Activated CD8-positive, alpha-beta T cell treated with anti-CD3 and anti-CD28 coated beads for 36 hours (primary cell): ENCODE measurements around the gene PHKB. TPM values are rescaled to one million over a fixed set of nuclear protein-coding genes. Genes with fewer than 3 reads are reported as not detected.

ENCODE experiments used
- ATAC-seq: fragments of 200-7000 bp; cut with Tn5 transposase; one replicate; pipeline ENCODE4 v1.10.0; 2021; ENCODE audit warnings: mild to moderate bottlenecking, moderate library complexity
- CTCF ChIA-PET: fragments of 350-600 bp; sonication (Branson Sonifier 250); formaldehyde crosslinking; loops from one replicate; lab custom pipeline; 2021; ENCODE audit warnings: antibody characterized with exemption; lab: Charles Lee
- POLR2A ChIA-PET: fragments of 350-600 bp; sonication (Branson Sonifier 250); formaldehyde crosslinking; loops from one replicate; lab custom pipeline; 2021; ENCODE audit warnings: antibody characterized with exemption; lab: Charles Lee
- DNase-seq: peaks from one replicate; pipeline ENCODE4 v3.0.0-alpha.2; 2020
- H3K27ac Mint-ChIP-seq: one replicate; pipeline ENCODE4 v1.8.0; 2021; ENCODE audit warnings: mild to moderate bottlenecking, mixed read lengths
- H3K27me3 Mint-ChIP-seq: one replicate; pipeline ENCODE4 v1.8.0; 2021; ENCODE audit warnings: mixed read lengths
- H3K36me3 Mint-ChIP-seq: one replicate; pipeline ENCODE4 v1.8.0; 2021; ENCODE audit warnings: low read depth, mixed read lengths
- H3K4me1 Mint-ChIP-seq: one replicate; pipeline ENCODE4 v1.8.0; 2021; ENCODE audit warnings: low read depth, mixed read lengths
- H3K4me3 Mint-ChIP-seq: one replicate; pipeline ENCODE4 v1.8.0; 2021; ENCODE audit warnings: mild to moderate bottlenecking, moderate library complexity, mixed read lengths
- H3K9me3 Mint-ChIP-seq: one replicate; pipeline ENCODE4 v1.8.0; 2021; ENCODE audit warnings: mixed read lengths
- CTCF ChIP-seq: fragments of 200-600 bp; IDR thresholded peaks from one replicate; pipeline ENCODE4 v1.8.0; 2022; ENCODE audit warnings: antibody characterized with exemption, mild to moderate bottlenecking
- intact Hi-C: fragments of 100-400 bp; cut with micrococcal nuclease; formaldehyde crosslinking; loops from one replicate; pipeline ENCODE4 v1.10.0; 2022
- total RNA-seq, 2 experiments: library from RNA; stranded (reverse); gene quantifications; one replicate each; pipeline ENCODE4 v1.2.3, GENCODE V29; 2021

Gene PHKB
- total RNA-seq, 2 experiments from 2014 or later, result 20.2 to 23.1 TPM

- DNase-seq, result no peak
- H3K4me3 Mint-ChIP-seq, result no peak overlapping the region
- H3K27me3 Mint-ChIP-seq, result no peaks in the 10 kb centered on the region
- H3K36me3 Mint-ChIP-seq, result peaks cover 31% of the 10 kb centered on the region
- intact Hi-C loops, result no loop called here
- POLR2A ChIA-PET, result no interaction called here
- no peak for TF ChIP-seq CTCF
- H3K27ac Mint-ChIP-seq, result no peak overlapping the region
- peaks cover 42% of the 10 kb centered on the region for H3K4me1 Mint-ChIP-seq
- CTCF ChIA-PET, result no interaction called here
- ATAC-seq, result no peak
- peaks cover 2% of the 10 kb centered on the region for H3K9me3 Mint-ChIP-seq
These were observed 115.9 kb downstream of the PHKB start for GRCh38 chr16:47577029-47577428.

- DNase-seq (no peak), ATAC-seq (no peak)
- peaks cover 29% of the 10 kb centered on the region for H3K36me3 Mint-ChIP-seq
- no peak for TF ChIP-seq CTCF
- H3K27ac Mint-ChIP-seq, result no peak overlapping the region
- CTCF ChIA-PET, result no interaction called here
- H3K9me3 Mint-ChIP-seq, result peaks cover 2% of the 10 kb centered on the region
- no peak overlapping the region for H3K4me3 Mint-ChIP-seq
- intact Hi-C loops, result no loop called here
- POLR2A ChIA-PET, result no interaction called here
- peaks cover 34% of the 10 kb centered on the region for H3K4me1 Mint-ChIP-seq
- H3K27me3 Mint-ChIP-seq, result no peaks in the 10 kb centered on the region
These were observed 116.9 kb downstream of the PHKB start for GRCh38 chr16:47578033-47578432.

GRCh38 chr16:47578573-47578972 lies 117.4 kb downstream of the PHKB start:
- intact Hi-C loops, result no loop called here
- peaks cover 31% of the 10 kb centered on the region for H3K4me1 Mint-ChIP-seq
- H3K4me3 Mint-ChIP-seq, result no peak overlapping the region
- H3K27ac Mint-ChIP-seq, result no peak overlapping the region
- ChIA-PET POLR2A (no interaction called here), CTCF (no interaction called here)
- no peak for TF ChIP-seq CTCF
- H3K36me3 Mint-ChIP-seq, result peaks cover 29% of the 10 kb centered on the region
- DNase-seq (no peak), ATAC-seq (no peak)
- H3K27me3 Mint-ChIP-seq, result no peaks in the 10 kb centered on the region
- peaks cover 2% of the 10 kb centered on the region for H3K9me3 Mint-ChIP-seq

- CTCF ChIA-PET, result no interaction called here
- no peak for ATAC-seq
These were observed 120.0 kb downstream of the PHKB start for GRCh38 chr16:47581114-47581513.

More at GRCh38 chr16:47581114-47581513, 120.0 kb downstream of the PHKB start:
- Mint-ChIP-seq H3K27me3 (no peaks in the 10 kb centered on the region), H3K4me3 (no peak overlapping the region), H3K4me1 (peaks cover 19% of the 10 kb centered on the region), H3K27ac (no peak overlapping the region), H3K9me3 (no peaks in the 10 kb centered on the region), H3K36me3 (peaks cover 18% of the 10 kb centered on the region)
- POLR2A ChIA-PET, result no interaction called here
- intact Hi-C loops, result no loop called here
- no peak for TF ChIP-seq CTCF
- DNase-seq, result no peak
